ENCODE data around the gene SSBP4. TPM values are rescaled to one million over a fixed set of nuclear protein-coding genes. Genes with fewer than 3 reads are reported as not detected.

SSBP4 gene
- total and polyA plus RNA-seq, 2 donors (not counting 3 experiments of a cell fraction or from before 2014, with no cell fraction given): 89.6 to 151 TPM

DNA sequence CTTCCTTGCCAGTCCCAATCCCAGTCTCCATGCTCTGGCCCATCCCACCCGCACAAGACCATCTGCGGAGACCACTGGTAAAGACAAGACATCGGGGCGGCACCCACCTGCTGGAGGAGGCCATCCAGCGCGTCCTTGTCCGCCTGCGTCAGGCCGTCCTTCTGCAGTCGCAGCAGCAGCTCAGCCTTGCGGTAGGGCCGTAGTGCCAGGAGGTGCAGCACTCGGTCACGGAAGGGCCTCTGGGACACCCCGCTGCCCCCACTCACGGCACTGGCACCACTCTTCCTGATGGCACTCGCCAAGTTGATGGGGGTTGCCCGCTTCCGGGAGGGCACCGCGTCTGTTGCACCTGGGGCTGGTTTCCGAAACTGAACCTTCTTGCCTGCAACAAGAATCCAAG is 42.3 kb downstream of the SSBP4 start:
- Histone ChIP-seq H3K9me1 (replicated peaks; ENCODE audit: control insufficient read depth, extremely low read depth, insufficient read depth, low read length) (no peaks in the 10 kb centered on the region), H3K4me1 (ENCODE audit: control insufficient read depth, extremely low read depth, insufficient read depth, low read length) (peaks cover 10% of the 10 kb centered on the region), H3K79me2 (ENCODE audit: control insufficient read depth, insufficient read depth, low read length) (no peaks in the 10 kb centered on the region), H4K20me1 (replicated peaks; ENCODE audit: control insufficient read depth, extremely low read depth, insufficient read depth, low read length) (no peaks in the 10 kb centered on the region), H3K27ac (ENCODE audit: insufficient read depth, low read depth, low read length) (no peak overlapping the region), H3K9ac (replicated peaks; ENCODE audit: extremely low read depth, insufficient read depth, low read length) (no peak overlapping the region), H3K36me3 (ENCODE audit: control insufficient read depth in 2 of 2, extremely low read depth in 1 of 2, insufficient read depth in 2 of 2, low read length in 2 of 2) (peaks cover 0 to 29% of the 10 kb centered on the region in 2 experiments), H3K27me3 (ENCODE audit: control insufficient read depth in 2 of 2, insufficient read depth in 2 of 2, low read length in 2 of 2) (no peaks in the 10 kb centered on the region), H3K9me3 (replicated peaks; ENCODE audit: control insufficient read depth, insufficient read depth, low read length) (no peaks in the 10 kb centered on the region), H2AFZ (ENCODE audit: low read depth, low read length) (no peak overlapping the region), H3K4me3 (replicated peaks in 1 of 3; ENCODE audit: insufficient read depth in 1 of 3, low read depth in 1 of 3, low read length in 3 of 3) (no peak overlapping the region), H3K4me2 (ENCODE audit: insufficient read depth, low read length) (no peak overlapping the region)
- DNase-seq (ENCODE audit: low read depth, low spot score) (no peak), FAIRE-seq (no peak)
- BruUV-seq (replicated peaks): no TSS peak
- dilution Hi-C loops (cut with MboI; ENCODE audit: extremely low pct_ligation_motif_present, low sequenced_read_pairs) (no loop called here), intact Hi-C loops (cut with micrococcal nuclease) (no loop called here)
- TF ChIP-seq EZH2 (IDR thresholded peaks at IDR 0.05; ENCODE audit: borderline replicate concordance, low read depth, low read length, severe bottlenecking): no peak
- no peak for TF ChIP-seq FOS (IDR thresholded peaks at IDR 0.05; ENCODE audit: borderline replicate concordance, insufficient read depth, low read length)
- TF ChIP-seq GATA2 (IDR thresholded peaks at IDR 0.05; ENCODE audit: insufficient read depth, insufficient read length, low read depth, low read length): no peak
- no peak for TF ChIP-seq POLR2A (IDR thresholded peaks at IDR 0.05; ENCODE audit: low read depth, low read length)
- TF ChIP-seq POLR2AphosphoS5 (IDR thresholded peaks at IDR 0.05; ENCODE audit: insufficient read depth, low read depth, low read length): no peak
- TF ChIP-seq, protein P1, sequence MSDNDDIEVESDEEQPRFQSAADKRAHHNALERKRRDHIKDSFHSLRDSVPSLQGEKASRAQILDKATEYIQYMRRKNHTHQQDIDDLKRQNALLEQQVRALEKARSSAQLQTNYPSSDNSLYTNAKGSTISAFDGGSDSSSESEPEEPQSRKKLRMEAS (IDR thresholded peaks at IDR 0.05; ENCODE audit: insufficient read depth, insufficient read length): no peak
- TF ChIP-seq MYC (IDR thresholded peaks at IDR 0.05; ENCODE audit: low read depth, low read length): no peak
- TF ChIP-seq, protein P2, sequence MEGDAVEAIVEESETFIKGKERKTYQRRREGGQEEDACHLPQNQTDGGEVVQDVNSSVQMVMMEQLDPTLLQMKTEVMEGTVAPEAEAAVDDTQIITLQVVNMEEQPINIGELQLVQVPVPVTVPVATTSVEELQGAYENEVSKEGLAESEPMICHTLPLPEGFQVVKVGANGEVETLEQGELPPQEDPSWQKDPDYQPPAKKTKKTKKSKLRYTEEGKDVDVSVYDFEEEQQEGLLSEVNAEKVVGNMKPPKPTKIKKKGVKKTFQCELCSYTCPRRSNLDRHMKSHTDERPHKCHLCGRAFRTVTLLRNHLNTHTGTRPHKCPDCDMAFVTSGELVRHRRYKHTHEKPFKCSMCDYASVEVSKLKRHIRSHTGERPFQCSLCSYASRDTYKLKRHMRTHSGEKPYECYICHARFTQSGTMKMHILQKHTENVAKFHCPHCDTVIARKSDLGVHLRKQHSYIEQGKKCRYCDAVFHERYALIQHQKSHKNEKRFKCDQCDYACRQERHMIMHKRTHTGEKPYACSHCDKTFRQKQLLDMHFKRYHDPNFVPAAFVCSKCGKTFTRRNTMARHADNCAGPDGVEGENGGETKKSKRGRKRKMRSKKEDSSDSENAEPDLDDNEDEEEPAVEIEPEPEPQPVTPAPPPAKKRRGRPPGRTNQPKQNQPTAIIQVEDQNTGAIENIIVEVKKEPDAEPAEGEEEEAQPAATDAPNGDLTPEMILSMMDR (IDR thresholded peaks at IDR 0.05; ENCODE audit: extremely low read depth in 1 of 2, insufficient read depth in 1 of 2, low read depth in 1 of 2, low read length in 2 of 2): no peak
- no peak for TF ChIP-seq JUN (IDR thresholded peaks at IDR 0.05; ENCODE audit: borderline replicate concordance, insufficient read depth, insufficient read length, low read depth)
- ChIA-PET POLR2A (interaction anchor here (0.7 kb wide), 1 partner anchor 124 kb away, joined by 4 read pairs; no protein-coding TSS in a partner anchor), CTCF (interaction anchor here (0.6 to 7.0 kb wide), 27 partner anchors 10 to 387 kb away, joined by 3 to 127 read pairs (median 4); partner anchors contain the start of genes ELL, REX1BD and UBA52)
